Heart left ventricle (tissue), 13 donors: ENCODE results near the gene GAK.

Experiments
- CTCF ChIP-seq, 12 donors: fragments of 200-600 bp; sonication (generic) in 4 of 12; IDR thresholded peaks; one replicate each; pipeline versions ENCODE4 v1.5.0 to v1.8.0; 2018 to 2022; ENCODE audit warnings: antibody characterized with exemption in 12 of 12, mild to moderate bottlenecking in 5 of 12
- POLR2A ChIP-seq, 2 donors: fragments of 450-650 bp; IDR thresholded peaks; one replicate each; pipeline ENCODE4 v1.6.1; 2017; ENCODE audit warnings: antibody characterized with exemption in 2 of 2, mild to moderate bottlenecking in 2 of 2, moderate library complexity in 2 of 2
- donor health status: ischemic (EF 13 %, LVEDD 7.1; RV severe dilation, severe dysfunction).
- donor health status: DM: no; HTN: yes; CAD: no.
- donor health status: DM: no; HTN: no; CAD: no.
- donor health status: ischemic (EF 25% LVEDD 6.9; RV normal size, moderate dysfunction).
- donor health status: ischemic (EF 25% LVEDD 5.7; RV mildly dilated, moderate dysfunction).
- donor health status: ischemic (EF 35%, LVEDD 5.7; RV mildly dilated, moderate dysfunction).
- donor health status: nonischemic (EF 11% LVEDD 7.7; RV severe dilation, severe dysfunction).
- donor health status: DM: yes; HTN: yes; CAD: no.
- donor health status: PGD.
- donor health status: ischemic (EF 29% LVEDD 5.4; RV normal size, mild dysfunction).
- donor health status: nonischemic (EF 23%, LVEDD 6.1; RV moderate dilation, normal function).

GRCh38 chr4:832108-832507 is 100.0 kb downstream of the GAK start:
- TF ChIP-seq POLR2A (IDR thresholded peaks at IDR 0.05) (no peak), CTCF (IDR thresholded peaks at IDR 0.05) (no peak)
